KBM-7 (cell line): ENCODE results near the gene L2HGDH.
"Not testable (repeated sequence)": the region's sequence is repeated elsewhere in the genome, so short reads cannot be mapped to it uniquely, and the experiment has no call there.

Source experiments
- DNase-seq: peaks from one replicate; pipeline ENCODE4 v3.0.0-alpha.2; 2015
- in situ Hi-C: fragments of 300-500 bp; cut with MboI; formaldehyde crosslinking; loops from 2 replicates; pipeline ENCODE4 v1.14.3; 2020; ENCODE audit warnings: low sequenced_read_pairs, low pct_unique_long_range_greater_than_20kb, mixed read lengths

The L2HGDH gene

DNA sequence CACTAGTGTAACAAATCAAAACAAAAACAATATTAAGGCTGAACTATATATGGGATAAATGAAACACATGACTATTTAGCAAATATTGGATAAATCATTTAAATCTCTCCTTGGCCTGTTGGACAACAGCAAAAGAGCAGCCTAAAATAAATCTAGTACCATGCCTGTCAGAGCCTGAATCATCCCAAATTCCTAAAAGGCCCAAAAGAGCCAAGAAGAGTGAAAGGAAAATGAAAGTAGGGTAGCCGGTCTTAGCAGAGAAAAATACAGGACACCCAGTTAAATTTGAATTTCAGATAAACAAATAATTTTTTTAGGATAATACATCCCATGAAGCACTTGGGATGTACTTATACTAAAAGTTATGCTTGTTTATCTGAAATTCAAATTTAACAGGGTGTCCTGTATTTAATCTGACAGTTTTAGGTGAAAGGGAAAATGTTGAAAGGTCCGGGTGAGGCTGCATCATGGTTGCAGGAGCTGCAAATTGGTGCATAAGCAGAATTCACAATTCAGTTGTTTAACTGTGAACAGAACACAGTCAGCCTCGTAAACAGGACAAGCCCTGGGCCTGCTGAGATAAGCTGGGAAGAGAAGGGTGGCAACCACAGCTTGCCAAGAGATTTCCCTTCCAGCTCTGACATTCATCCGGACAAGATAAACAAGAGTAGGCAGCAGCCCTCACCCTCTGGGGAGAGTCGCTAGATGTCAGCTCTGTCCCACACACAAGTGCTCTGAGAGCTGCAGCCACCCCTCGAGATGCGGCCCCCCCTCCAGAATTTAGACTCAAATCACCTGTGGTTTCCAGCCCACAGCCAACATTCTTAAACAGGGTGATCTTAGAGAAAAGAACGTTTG, 30.4 kb upstream of the L2HGDH start:
- in situ Hi-C loops = loop anchor here (25.0 kb wide), 1 partner anchor 195 kb away; the partner anchor contains the start of gene MAP4K5
- peak; percentile 83 for DNase-seq

DNA sequence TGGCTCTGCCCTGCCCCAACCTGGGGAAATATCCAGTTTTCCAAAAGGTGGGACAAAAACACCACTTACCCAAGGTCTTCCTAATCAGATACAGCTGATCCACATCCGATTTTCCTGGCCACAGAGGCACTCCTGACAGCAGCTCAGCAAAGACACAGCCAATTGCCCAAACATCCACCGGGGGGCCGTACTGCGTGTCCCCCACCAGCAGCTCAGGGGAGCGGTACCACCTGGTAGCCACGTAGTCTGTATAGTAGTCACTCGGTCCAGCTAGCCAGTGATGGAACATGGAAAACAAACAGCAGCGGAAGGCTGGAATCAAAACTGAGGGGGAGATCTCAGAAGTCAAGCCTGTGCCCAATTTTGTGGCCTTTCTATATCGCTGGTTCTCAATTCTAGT, 28.9 kb upstream of the L2HGDH start:
- DNase-seq = no peak
- in situ Hi-C loops = loop anchor here (25.0 kb wide), 1 partner anchor 196 kb away; the partner anchor contains the start of gene MAP4K5

DNA sequence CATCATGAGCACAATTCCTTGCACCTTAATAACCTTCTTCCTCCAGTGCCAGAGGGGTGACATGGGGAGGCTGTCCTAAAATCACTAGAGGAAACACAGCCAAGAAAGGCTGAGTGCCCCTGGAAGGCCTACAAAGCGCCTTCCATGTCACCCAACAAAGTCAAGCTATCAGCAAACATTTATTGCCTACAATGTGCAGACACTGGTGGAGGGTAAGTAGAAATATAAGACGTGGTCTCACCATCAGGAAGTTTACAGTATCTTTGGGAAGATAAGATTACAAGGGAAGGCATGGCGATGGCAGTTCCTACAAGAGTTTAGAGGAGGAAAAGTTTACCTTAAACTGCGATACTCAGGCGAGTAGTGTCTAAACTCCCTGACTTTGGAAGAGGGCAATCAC, 28.0 kb upstream of the L2HGDH start:
- DNase-seq = no peak
- in situ Hi-C loops = loop anchor here (25.0 kb wide), 1 partner anchor 197 kb away; the partner anchor contains the start of gene MAP4K5

DNA sequence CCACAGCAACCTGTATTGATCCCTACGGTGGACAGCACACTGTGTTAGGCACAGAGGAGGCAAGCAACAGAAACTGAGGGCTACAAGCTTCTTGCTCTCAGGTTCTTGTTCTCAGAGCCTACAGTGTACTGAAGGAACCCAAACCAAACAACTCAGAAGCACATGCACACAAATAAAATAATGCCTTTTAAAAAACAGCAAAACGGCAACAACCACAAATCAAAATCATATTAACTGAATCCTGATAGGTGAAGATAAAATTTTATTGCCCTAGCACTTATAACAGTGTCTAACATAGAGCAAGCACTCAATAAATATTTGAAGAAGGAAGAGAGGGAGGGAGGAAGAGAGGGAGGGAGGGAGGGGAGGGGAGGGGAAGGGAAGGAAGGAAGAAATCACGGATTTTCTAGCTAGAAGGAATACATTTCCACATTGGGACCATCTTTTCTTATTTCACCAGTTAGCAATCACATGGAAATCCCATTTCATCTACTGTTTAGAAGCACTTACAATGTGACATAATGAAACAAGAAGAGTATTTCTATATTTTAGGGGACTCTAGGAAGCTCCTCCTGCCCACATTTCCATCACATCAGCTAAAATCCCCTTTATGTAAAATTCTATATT, 27.3 kb upstream of the L2HGDH start:
- DNase-seq = no peak
- in situ Hi-C loops = loop anchor here (25.0 kb wide), 1 partner anchor 198 kb away; the partner anchor contains the start of gene MAP4K5

DNA sequence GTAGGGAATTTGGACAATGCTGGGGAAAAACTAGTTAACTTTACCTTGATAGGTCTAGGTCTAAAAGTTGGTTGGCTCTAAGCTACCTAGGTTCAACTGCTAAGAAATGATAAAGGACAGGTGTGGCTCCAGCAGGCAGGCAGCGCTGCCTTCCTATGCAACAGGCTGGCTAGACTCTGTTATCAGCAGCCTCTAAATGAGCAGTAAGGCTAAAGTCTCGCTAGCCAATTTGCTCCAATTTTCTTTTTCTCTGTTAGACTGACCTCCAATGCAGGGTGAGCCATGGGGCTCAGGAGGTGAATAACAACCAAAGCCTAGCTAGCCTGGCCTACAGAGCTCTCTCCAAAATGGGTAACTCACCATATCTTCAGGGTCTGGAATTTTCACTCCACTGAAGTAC, 26.6 kb upstream of the L2HGDH start:
- in situ Hi-C loops = loop anchor here (25.0 kb wide), 1 partner anchor 199 kb away; the partner anchor contains the start of gene MAP4K5
- no peak for DNase-seq

DNA sequence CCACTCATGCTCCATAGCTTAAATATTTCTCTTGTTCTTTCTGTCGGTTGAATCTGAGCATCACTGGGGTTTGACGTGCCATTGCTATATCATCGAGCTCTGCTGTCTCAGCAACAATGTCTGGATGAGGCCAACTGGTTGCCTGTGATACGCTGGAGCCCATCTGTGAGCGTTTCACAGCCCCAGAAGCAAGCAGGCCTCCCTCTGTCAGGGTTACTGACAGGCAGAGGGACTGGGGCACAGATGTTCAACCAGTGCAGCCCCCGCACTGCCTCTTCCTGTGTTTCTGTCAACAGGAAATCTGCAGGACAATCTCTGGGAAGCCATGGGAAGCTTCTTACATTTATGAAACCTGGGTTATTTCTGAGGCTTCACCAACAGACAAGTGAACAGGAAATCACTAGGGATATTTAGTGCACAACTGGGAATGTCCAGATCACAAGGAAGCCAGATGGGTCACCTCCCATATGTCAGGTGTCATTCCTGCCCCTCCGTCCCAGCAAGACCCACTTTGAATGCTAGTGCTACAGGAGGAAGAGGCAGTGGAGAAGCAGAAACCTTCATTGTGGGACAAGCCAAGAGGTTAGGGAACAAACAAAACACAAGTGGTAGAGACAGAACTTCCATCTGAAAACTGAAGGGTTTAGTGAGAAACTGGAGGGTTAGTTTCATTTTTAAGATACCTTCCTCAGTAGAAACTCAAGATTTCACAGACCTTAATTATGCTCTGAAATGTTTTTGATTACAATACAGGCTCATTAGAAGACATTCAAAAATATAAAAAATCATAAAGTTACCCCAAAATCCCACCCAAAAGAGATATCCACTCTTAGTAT, 24.2 kb upstream of the L2HGDH start:
- DNase-seq = peak; percentile 90
- in situ Hi-C loops = loop anchor here (25.0 kb wide), 1 partner anchor 201 kb away; the partner anchor contains the start of gene MAP4K5

DNA sequence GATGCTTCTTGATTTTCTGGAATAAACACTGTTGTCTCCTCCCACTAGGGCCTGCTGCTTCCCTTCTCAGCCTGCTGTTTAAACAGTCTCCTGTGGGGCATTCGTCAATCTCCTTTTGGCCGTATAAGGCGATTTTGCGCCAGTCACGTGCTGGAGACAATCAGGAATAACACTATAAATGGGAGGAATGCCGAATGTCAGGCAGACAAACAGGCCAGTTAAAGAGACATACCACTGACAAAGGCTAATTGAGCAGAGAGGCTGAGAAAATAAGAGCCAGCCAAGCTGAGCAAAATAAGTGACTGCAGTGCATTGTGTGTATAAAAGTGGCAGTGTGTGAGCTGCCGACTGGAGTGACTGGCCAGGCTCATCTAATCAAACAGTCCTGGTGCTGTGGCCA, 23.4 kb upstream of the L2HGDH start:
- in situ Hi-C loops = loop anchor here (25.0 kb wide), 1 partner anchor 202 kb away; the partner anchor contains the start of gene MAP4K5
- no peak for DNase-seq

DNA sequence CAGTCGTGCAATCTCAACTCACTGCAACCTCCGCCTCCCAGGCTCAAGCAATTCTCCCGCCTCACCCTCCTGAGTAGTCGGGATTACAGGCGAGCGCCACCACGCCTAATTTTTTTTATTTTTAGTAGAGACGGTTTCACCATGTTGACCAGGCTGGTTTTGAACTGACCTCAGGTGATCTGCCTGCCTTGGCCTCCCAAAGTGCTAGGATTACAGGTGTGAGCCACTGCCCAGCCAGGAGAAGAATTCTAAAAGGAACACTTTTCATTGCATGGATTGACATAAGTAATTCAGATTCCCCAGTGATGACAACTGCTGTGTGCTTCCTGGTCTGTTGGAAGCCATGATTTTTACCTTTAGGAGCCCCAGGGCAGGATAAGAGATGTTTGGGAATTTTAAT, 22.2 kb upstream of the L2HGDH start:
- no peak for DNase-seq
- in situ Hi-C loops = loop anchor here (25.0 kb wide), 1 partner anchor 203 kb away; the partner anchor contains the start of gene MAP4K5

DNA sequence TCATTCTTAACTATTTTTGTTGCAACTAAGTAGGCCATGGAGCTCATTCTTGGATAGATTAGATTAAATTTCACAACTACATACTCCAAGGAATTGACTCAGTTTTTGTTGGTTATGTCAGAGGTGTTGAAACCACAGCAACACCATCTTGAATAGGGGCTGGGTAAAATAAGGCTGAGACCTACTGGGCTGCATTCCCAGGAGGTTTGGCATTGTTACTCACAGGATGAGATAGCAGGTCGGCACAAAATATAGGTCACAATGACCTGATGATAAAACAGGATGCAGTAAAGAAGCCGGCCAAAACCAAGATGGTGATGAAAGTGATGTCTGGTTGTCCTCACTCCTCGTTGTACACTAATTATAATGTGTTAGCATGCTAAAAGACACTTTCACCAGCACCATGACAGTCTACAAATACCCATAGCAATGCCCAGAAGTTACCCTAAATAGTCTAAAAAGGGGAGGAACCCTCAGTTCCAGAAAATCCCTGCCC, 21.0 kb upstream of the L2HGDH start:
- no peak for DNase-seq
- in situ Hi-C loops = loop anchor here (25.0 kb wide), 1 partner anchor 204 kb away; the partner anchor contains the start of gene MAP4K5

DNA sequence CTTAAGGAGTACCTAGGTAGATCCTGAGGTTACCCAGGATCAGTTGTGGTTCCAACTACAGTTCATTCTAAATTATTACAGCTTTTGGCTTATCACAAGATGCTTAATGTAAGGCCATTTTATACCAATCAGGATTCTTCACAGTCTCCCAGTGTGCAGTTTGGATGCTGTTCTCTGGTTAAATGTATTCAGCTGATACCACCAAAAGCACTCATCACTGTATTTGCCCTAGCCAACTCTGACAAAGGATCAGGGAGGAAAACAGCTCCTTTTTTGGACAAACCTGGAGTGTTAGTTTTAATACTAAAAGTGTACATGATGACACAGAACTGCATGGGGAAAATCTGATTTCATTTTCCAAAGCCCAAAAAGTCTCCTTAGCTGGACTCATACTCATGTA, 19.6 kb upstream of the L2HGDH start:
- in situ Hi-C loops = loop anchor here (25.0 kb wide), 1 partner anchor 206 kb away; the partner anchor contains the start of gene MAP4K5
- no peak for DNase-seq

DNA sequence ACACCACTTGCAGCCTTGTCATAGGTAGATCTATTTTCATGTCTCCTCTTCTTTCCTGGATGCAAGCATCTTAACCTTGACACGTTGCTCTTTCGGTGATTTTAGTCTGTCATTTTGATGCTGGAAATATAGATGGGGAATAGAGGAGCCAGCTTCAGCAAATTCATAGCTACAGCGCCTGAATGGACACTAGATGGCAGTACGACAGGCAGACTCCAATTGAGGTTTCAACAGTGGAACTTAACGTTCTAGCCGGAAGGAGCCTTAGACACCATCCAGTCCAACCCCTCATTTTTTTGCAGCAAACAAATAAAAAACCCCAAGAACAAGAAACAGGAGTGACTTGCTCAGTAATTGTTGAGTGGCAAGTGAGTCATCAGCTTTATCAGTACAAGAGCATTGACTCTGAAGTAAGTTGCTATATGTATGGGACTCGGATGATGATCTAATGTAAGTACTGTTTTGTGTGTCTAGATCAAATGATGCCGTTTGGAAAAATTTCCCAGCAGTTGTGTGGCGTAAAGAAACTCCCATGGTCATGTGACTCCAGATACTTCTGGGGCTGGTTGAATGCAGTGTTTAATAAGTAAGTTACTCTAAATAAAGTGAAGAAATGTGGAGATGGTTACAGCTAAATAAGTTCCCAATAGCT, 9.1 kb upstream of the L2HGDH start:
- DNase-seq = peak; percentile 84
- in situ Hi-C loops = no loop called here

DNA sequence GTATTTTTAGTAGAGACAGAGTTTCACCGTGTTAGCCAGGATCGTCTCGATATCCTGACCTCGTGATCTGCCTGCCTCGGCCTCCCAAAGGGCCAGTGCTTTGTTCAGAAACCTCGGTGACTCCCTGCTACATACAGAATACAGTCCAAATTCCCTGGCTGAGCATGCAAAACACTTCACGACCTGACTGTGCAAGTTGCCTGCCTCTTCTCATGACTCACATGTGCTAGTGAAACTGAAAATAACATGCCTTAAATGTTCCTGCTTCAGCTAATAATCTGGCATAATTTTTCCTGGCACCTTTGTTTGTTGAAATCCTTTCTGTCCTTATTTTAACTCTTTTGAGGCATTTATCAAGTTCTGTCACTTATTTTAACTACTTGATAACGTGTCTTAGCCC, 8.3 kb upstream of the L2HGDH start:
- DNase-seq = no peak
- in situ Hi-C loops = no loop called here

DNA sequence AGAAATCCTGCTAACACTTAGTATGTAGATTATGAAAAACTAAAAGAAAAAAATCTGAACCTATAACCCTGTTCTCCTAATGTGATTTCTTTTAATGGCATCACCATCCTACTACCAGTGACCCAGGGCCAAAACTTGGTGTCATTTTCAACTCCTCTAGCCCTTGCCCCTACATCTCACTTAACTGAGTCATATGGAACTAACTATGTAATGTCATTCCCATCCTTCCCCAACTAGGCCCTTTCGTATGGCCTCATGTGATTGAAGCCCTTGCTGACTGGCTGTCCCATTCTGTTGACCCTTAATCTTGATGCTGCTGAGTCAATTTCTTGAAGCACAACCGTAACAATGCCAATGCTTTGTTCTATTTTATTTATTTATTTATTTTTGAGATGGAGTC, 7.7 kb upstream of the L2HGDH start:
- no peak for DNase-seq
- in situ Hi-C loops = no loop called here

DNA sequence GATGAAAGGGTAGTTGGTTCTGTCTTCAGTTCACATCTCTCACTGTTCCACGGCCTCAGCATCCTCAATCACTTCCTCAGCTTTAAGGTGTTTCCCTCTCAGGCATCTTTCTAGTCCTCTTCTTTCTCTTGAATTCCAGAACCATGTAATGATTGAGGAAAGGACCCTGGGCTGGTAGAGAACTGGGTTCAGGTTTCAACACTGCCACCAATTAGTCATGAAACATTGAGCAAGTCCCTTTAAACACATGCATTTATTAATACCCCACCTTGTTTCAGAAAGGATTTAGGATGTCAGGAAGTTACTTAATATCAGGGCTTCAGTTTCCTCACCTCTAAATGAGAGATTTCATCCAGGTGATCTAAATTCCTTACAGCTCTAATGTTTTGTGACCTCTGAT, 7.3 kb upstream of the L2HGDH start:
- DNase-seq = no peak
- in situ Hi-C loops = no loop called here

DNA sequence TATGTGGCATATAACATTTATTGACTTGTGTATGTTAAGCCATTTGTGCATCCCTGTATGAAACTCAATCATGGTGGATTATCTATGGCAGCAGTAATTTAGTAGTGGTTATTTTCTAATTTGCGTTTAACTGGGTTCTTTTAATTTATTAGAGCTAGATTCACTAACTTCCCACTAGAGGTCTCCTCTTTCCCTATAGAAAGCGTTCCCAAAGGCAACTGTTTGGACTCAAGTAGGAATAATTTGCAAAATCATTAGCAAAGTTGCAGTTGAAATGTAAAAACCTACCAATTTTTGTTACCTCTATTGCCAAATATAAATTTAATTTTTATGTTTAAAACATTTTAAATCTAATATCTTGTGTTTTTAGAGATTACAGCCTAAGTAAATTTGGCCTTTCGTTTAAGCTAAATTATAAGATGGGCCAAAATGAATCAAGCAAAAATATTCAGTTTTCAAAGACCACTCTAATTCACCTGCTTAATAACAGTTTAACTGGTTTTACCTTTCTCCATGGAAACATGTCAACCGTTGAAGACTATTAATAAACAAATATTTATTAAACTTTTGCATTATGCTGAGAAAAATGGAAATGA, 6.1 kb upstream of the L2HGDH start:
- in situ Hi-C loops = no loop called here
- DNase-seq = peak; percentile 37

DNA sequence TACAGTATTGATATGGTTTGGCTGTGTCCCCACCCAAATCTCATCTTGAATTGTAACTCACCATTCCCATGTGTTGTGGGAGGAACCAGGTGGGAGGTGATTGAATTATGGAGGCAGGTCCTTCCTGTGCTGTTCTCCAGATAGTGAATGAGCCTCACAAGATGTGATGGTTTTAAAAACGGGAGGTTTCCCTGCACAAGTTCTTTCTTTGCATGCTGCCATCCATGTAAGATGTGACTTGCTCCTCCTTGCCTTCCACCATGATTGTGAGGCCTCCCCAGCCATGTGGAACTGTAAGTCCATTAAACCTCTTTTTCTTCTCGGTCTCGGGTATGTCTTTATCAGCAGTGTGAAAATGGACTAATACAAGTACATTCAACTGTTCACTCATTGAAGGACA, 2.1 kb upstream of the L2HGDH start:
- DNase-seq, in situ Hi-C loops: not testable (repeated sequence)

DNA sequence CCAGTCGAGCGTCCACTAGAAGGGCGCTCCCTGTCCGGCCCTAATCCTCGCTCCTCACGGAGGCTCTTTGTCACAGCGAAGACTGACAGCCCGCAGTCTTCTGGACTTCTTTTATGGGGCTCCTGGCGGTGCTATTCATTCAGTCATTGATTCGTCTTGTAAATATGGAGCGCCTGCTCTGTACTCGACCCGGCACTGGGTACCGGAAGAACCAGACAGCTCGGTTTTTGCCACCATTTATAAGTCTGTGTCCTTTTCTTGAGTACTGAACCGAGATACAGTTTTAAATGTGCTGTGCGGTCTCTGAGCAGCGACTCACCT, 665 bp upstream of the L2HGDH start:
- no peak for DNase-seq
- in situ Hi-C loops = no loop called here

DNA sequence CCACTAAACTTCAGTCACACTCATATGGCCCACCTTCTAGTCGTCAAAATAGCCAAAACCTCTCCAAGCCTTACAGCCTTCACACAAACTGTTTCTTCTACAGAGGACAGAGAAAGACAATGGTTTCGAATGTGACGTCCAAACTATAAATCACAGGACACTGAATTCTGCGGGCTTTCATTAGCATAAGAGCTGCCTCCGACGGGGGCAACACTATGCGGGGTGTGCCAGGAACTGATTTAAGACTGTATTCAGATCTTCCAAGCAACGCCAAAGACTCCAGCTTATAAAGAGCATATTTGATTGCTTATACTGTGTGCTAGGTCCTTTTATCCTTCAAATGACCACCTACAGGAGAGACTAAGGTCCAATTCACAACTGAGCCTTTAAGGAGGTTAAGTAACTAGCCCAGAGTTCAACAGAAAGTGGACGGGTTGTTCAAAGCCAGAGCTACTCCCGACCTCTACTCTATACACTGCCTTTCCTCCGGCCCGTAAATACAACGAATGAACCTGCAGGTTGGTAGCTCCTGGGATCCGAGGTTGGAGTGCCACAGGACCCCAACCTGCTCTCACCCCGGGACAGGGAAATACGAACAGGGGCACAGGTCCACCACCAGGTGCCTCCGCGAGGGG, 575 bp downstream of the L2HGDH start:
- no peak for DNase-seq
- in situ Hi-C loops = no loop called here
